Activated gamma-delta T cell (primary cell): ENCODE data around the gene DET1.
A peak's percentile ranks its signal among the peaks of the same experiment; 100 is the strongest.
"Not testable (repeated sequence)": the region's sequence is repeated elsewhere in the genome, so short reads cannot be mapped to it uniquely, and the experiment has no call there.

Experiments
- DNase-seq: peaks from one replicate; lab custom pipeline; 2025; lab: John Stamatoyannopoulos, UW
- total RNA-seq, 2 donors: gene quantifications; one replicate each; lab custom pipeline; 2026; lab: John Stamatoyannopoulos, UW

Gene DET1
- 2.7 to 4.0 reads per million in 2 donors for total RNA-seq

DNA sequence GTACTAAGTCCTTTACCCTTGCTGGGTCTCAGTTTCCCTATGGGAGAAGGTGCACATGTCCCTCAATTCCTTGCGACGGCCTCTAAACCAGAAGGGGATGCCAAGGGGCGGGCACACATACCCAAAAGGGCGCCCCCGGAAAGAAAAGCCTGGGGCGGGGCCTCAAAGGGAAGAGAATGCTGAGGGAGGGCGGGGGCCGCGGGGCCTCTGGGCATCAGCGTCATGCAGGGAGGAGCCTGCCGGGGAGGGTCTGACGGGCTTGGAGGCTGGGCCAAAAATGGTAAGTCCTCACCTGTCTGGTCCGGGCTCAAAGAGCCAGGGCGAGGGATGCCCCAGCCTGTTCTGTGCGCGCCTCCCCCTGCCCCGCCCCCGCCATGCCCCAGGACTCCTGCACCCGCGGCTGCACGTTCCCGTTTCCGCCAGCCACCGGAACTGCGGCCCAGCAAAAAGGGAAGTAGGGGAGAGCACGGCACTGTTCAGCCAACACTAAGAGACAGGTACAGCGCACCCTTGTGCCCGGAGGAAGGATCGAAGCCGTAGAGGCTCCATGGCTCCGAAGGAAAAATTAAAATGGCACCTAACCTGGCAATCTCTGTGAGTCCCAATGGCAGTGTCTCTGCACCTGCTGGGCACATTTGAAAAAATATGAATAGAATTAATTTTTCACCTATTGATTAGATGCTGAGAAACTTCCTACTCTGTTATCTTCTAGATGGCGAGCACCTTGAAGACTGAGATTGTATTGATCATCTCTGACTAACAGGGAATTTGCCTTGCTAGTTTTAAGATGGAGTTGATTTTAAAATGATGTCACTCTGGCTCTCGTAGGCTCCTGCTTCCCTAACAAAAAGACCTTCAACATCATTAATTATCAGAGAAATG is at the start of gene DET1:
Gene DET1, minus strand, starts transcription at position 434 of the 882 bp plus-strand sequence. CDS start 14,976 bp downstream, outside the sequence.
- peak; percentile 89 for DNase-seq

GRCh38 chr15:88591384-88591783 is 44.9 kb upstream of the DET1 start:
- no peak for DNase-seq

DNA sequence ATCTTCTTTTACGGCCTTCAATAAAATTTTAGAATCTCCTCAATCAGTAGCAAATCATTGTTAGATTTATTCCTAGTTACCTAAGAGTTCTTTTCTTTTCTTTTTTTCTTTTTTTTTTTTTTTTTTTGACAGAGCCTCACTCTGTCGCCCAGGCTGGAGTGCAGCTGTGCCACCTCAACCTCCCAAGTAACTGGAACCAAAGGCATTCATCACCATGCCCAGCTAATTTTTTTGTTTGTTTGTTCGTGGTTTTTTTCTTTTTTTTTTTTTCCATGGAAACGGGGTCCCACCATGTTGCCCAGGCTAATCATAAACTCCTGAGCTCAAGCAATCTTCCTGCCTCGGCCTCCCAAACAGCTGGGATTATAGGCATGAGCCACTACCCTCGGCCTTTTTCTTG is 44.3 kb upstream of the DET1 start:
- DNase-seq = no peak

- DNase-seq = no peak
These were observed 40.1 kb upstream of the DET1 start for GRCh38 chr15:88586401-88587162.

GRCh38 chr15:88580532-88580931 is 34.1 kb upstream of the DET1 start:
- DNase-seq = no peak

DNA sequence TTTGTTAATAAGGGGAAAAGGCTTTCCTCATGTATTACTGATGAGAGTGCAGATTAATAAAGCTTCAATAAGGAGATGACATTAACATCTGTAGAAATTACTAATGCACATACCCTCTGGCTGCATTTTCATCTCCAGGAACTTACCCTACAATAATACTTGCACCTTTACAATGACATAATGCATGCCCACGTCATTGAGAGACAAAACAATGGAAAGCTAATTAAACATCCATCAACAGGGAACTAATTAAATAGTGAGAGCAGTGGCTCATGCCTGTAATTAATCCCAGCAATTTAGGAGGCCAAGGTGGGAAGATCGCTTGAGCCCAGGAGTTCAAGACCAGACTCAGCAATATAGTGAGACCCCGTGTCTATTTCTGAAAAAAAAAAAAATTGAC is 32.8 kb upstream of the DET1 start:
- no peak for DNase-seq

DNA sequence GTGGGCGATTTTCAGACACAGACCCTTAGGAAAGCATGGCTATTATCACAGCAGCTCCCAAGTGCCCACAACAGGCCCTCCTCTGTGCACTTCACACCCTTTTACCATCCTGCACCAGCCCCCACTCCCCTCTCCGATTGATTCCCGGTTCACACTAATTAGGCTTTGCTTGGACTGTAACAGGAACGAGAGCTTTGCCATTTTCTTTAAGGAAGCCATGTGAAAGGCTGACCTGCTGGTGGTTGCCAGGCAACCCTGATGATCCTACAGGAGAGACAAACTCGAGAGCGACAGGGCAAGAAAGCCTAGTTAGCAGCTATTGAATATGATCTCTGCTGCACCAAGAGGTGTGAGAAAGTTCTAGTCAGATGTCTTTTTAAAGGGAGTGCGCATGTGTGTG is 28.2 kb upstream of the DET1 start:
- DNase-seq = no peak

DNA sequence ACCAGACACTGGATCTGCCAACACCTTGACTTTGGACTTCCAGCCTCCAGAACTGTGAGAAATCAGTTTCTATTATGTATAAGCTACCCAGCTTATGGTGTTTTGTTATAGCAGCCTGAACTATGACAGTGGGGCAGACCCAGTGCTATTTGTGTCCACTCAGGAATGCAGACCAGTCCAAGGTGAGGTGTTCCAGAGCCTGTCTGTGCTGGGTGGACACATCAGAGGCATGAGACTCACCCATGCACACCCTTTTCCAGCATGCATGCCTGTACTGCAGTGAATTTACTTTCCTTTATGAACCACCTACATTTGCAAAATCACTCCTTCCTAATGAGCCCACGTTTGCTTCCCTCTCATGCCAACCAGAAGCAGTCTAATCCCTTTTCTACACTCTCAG is 27.6 kb upstream of the DET1 start:
- DNase-seq = no peak

DNA sequence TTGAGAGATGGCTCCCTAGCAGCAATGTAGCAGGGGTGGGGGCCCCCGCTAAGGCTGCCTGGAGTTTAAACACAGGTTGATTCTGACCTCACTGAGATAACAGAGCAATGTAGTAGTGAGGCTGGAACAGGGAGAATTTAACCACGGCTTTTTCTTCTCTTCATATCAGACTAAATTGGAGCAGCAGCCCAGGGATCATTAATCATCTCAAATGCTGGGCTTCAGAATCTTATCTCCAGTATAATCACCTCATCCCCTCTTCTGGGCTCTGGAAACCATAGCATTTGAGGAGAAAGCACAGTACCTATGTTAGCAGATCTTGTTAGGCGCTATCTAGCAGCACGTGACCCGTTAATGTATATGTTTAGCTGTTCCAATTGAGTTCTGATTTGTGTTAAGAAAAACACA is 25.4 kb upstream of the DET1 start:
- DNase-seq = no peak

DNA sequence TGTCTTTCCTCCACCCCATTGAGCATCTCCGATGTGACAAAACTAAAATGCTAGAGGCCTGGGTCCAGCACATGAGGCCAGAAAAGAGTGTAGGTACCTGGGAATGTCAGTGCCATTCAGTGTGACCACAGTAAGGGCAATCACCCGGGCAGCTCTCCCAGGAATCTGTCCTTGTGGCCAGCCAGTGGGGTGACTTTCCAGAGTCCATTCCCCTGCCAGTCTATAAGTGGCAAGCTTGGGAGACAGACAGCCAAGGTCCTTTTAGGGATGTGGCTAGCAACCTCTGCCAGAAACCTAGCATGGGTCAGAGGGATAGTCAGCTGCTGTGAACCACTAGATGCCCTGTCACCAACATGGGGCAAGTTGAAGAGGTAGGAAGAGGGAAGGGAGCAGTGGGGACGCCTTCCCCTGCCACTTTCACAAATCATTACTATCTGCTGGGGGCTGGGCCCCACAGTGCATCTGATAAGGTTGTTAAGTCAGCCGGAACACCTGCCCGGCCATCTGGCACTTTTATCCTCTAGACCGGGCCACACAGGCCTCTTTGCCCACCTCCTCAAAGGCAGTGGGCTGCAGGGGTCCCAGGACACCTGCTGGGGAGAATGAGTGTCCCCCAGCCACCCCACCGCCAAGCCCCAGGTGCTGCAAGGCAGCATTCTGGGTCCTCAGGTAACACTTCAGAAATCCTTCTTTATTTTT is 24.8 kb upstream of the DET1 start:
- DNase-seq = no peak

GRCh38 chr15:88568589-88568988 is 22.1 kb upstream of the DET1 start:
- DNase-seq = no peak

- DNase-seq = no peak
These were observed 18.3 kb upstream of the DET1 start for GRCh38 chr15:88564741-88565140.

DNA sequence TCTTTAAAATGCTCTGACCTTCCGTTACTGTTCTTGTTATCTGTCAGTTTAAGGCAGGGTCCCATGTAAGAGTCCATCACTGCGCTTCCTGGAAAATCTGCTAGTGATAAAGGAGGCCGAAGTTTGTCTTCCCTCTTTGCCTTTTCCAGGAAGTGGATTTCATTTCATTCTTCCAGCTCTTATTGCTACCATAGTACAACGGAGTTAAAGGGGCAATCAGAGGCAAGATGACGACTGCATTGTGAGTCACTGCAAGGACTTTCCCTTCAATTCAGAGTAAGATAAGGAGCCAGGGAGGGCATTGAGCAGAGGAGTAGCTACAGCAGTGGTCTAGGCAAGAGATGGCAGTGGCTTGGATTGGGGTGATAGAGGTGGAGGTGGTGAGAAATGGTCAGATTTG is 17.2 kb upstream of the DET1 start:
- no peak for DNase-seq

- DNase-seq = not testable (repeated sequence)
These were observed 13.1 kb upstream of the DET1 start for GRCh38 chr15:88559565-88559964.

GRCh38 chr15:88558026-88558425 is 11.5 kb upstream of the DET1 start:
- DNase-seq = not testable (repeated sequence)

DNA sequence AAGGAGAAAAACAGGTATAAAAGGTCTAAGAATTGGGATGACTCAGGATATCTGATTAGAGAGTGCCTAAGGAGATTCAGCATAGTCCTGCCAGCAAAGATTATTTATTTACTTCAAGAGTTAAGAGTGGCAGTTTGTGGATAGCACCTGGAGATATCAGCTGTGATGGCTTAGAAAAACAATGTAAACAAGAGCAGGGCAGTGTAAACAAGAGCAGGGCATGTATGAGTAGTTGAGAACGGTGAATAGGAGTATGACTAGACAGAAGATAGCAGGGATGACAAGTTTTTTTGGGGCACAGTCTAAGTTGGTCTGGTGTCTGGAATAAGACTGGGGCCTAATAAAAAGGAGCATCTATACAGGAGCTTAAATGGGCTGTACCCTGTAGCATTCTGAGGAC is 1.5 kb upstream of the DET1 start:
- DNase-seq = not testable (repeated sequence)

DNA sequence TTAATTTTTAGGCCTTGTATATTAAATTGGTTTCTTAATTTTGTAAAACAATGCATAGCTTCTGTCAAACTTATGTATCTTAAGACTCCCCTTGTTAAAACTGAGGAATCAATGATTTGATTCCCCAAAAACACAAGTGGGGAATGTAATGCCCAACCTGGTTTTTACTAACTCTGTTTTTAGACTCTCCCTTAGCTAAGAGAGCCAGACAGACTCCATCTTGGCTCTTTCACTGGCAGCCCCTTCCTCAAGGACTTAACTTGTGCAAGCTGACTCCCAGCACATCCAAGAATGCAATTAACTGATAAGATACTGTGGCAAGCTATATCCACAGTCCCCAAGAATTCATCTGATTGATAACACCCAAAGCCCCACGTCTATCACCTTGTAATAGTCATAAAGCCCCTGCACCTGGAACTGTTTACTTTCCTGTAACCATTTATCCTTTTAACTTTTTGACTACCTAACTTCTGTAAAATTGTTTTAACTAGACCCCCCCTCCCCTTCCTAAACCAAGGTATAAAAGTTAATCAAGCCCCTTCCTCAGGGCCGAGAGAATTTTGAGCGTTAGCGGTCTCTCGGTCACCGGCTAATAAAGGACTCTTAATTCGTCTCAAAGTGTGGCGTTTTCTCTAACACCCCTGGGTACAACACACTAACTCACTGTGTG is 768 bp downstream of the DET1 start:
- DNase-seq = not testable (repeated sequence)

DNA sequence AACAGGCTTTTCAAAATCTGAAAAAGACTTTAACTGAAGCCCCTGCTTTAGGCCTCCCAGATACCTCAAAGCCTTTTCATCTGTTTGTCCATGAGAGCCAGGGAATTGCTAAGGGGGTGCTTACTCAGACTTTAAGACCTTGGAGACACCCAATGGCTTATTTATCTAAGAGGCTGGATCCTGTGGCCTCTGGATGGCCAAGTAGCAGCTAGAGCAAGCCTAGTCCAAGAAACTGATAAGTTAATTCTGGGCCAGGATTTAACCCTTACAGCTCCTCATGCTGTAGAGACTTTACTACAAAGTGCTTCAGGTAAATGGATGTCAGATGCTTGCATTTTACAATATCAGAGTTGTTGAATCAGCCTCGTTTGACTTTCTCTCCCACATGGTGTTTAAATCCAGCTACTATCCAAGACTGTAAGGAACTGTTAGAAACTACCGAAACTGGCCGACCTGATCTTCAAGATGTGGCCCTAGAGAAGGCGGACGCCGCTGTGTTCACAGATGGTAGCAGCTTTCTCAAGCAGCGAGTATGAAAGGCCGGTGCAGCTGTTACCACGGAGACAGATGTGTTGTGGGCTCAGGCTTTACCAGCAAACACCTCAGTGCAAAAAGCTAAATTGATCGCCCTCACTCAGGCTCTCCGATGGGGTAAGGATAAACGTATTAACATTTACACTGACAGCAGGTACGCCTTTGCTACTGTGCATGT is 3.3 kb downstream of the DET1 start:
- DNase-seq = no peak

GRCh38 chr15:88542342-88542733 is 4.1 kb downstream of the DET1 start:
- no peak for DNase-seq

- DNase-seq = no peak
These were observed 4.7 kb downstream of the DET1 start for GRCh38 chr15:88541709-88542341.

- not testable (repeated sequence) for DNase-seq
These were observed 5.4 kb downstream of the DET1 start for GRCh38 chr15:88541111-88541510.
